Osteocyte (in vitro differentiated cells): ENCODE results near the gene CDC42BPB. TPM values are rescaled to one million over a fixed set of nuclear protein-coding genes. Genes with fewer than 3 reads are reported as not detected.
A peak's percentile ranks its signal among the peaks of the same experiment; 100 is the strongest.

Experiments
- DNase-seq: peaks from one replicate; pipeline ENCODE4 v3.0.0; 2021; ENCODE audit warnings: mixed read lengths; ENCODE audit not compliant: unreplicated experiment; ENCODE audit errors: extremely low spot score
- H3K27ac Mint-ChIP-seq: one replicate; pipeline ENCODE4 v1.8.0; 2021; ENCODE audit warnings: mild to moderate bottlenecking, mixed read lengths; ENCODE audit not compliant: unreplicated experiment
- H3K27me3 Mint-ChIP-seq: one replicate; pipeline ENCODE4 v1.8.0; 2021; ENCODE audit warnings: mixed read lengths; ENCODE audit not compliant: unreplicated experiment
- H3K36me3 Mint-ChIP-seq: one replicate; pipeline ENCODE4 v1.8.0; 2021; ENCODE audit warnings: mixed read lengths; ENCODE audit not compliant: unreplicated experiment
- H3K4me1 Mint-ChIP-seq: one replicate; pipeline ENCODE4 v1.8.0; 2021; ENCODE audit warnings: mixed read lengths; ENCODE audit not compliant: unreplicated experiment
- H3K4me3 Mint-ChIP-seq: one replicate; pipeline ENCODE4 v1.8.0; 2021; ENCODE audit warnings: mild to moderate bottlenecking, moderate library complexity, mixed read lengths; ENCODE audit not compliant: unreplicated experiment
- H3K9me3 Mint-ChIP-seq: one replicate; pipeline ENCODE4 v1.8.0; 2021; ENCODE audit warnings: mixed read lengths; ENCODE audit not compliant: unreplicated experiment
- CTCF ChIP-seq: fragments of 200-600 bp; sonication (generic); IDR thresholded peaks from 2 replicates; pipeline ENCODE4 v1.5.0; 2021; ENCODE audit warnings: antibody characterized with exemption, mild to moderate bottlenecking, moderate library complexity
- total RNA-seq: library from RNA; stranded (reverse); gene quantifications from 2 replicates; pipeline ENCODE4 v1.2.1, GENCODE V29; 2021

CDC42BPB gene
- total RNA-seq, 1 donor from 2014 or later: 99.0 TPM

- Mint-ChIP-seq H3K4me1 (no peaks in the 10 kb centered on the region), H3K9me3 (no peaks in the 10 kb centered on the region), H3K27me3 (no peaks in the 10 kb centered on the region), H3K36me3 (no peaks in the 10 kb centered on the region), H3K27ac (no peak within 1 kb of the TSS), H3K4me3 (no peak within 1 kb of the TSS)
- no peak for TF ChIP-seq CTCF
- no peak for DNase-seq
Observed at GRCh38 chr14:102922490-102923200, 134.7 kb downstream of the CDC42BPB start, which contains the start of gene AMN. AMN (plus strand) TSS chr14:102922663; CDS start chr14:102922689, 26 bp downstream.

GRCh38 chr14:102920998-102921304 is 136.4 kb downstream of the CDC42BPB start:
- Mint-ChIP-seq H3K9me3 (no peaks in the 10 kb centered on the region), H3K4me1 (no peaks in the 10 kb centered on the region), H3K36me3 (no peaks in the 10 kb centered on the region), H3K27ac (no peak overlapping the region), H3K27me3 (no peaks in the 10 kb centered on the region), H3K4me3 (no peak overlapping the region)
- TF ChIP-seq CTCF: no peak
- DNase-seq: no peak

GRCh38 chr14:102920273-102920997 is 136.9 kb downstream of the CDC42BPB start:
- TF ChIP-seq CTCF: no peak
- H3K36me3 Mint-ChIP-seq: no peaks in the 10 kb centered on the region
- no peak for DNase-seq
- H3K27me3 Mint-ChIP-seq: no peaks in the 10 kb centered on the region
- H3K27ac Mint-ChIP-seq: no peak overlapping the region
- H3K4me1 Mint-ChIP-seq: no peaks in the 10 kb centered on the region
- no peaks in the 10 kb centered on the region for H3K9me3 Mint-ChIP-seq
- H3K4me3 Mint-ChIP-seq: no peak overlapping the region

- TF ChIP-seq CTCF: no peak
- H3K36me3 Mint-ChIP-seq: no peaks in the 10 kb centered on the region
- no peaks in the 10 kb centered on the region for H3K4me1 Mint-ChIP-seq
- DNase-seq: no peak
- H3K9me3 Mint-ChIP-seq: no peaks in the 10 kb centered on the region
- H3K27me3 Mint-ChIP-seq: no peaks in the 10 kb centered on the region
- H3K27ac Mint-ChIP-seq: no peak overlapping the region
- H3K4me3 Mint-ChIP-seq: no peak overlapping the region
Observed at GRCh38 chr14:102918438-102918837, 138.9 kb downstream of the CDC42BPB start.

GRCh38 chr14:102917469-102918211 is 139.7 kb downstream of the CDC42BPB start:
- Mint-ChIP-seq H3K27ac (no peak overlapping the region), H3K4me1 (no peaks in the 10 kb centered on the region), H3K4me3 (no peak overlapping the region), H3K9me3 (no peaks in the 10 kb centered on the region), H3K36me3 (no peaks in the 10 kb centered on the region), H3K27me3 (no peaks in the 10 kb centered on the region)
- DNase-seq: no peak
- peak; percentile 70 for TF ChIP-seq CTCF
